Activated CD8-positive, alpha-beta memory T cell treated with anti-CD3 and anti-CD28 coated beads for 4 hours (primary cell): ENCODE data around the gene HOMER2.

Experiments used
- DNase-seq, 2 donors: peaks; one replicate each; pipeline ENCODE4 v3.0.0-alpha.2; 2020; ENCODE audit warnings: low read depth in 2 of 2

Gene HOMER2

GRCh38 chr15:82799183-82799841, 153.2 kb downstream of the HOMER2 start:
- no peak for DNase-seq
